MCF 10A (cell line): ENCODE results near the gene INHBA. TPM values are rescaled to one million over a fixed set of nuclear protein-coding genes. Genes with fewer than 3 reads are reported as not detected.

Experiments
- BruUV-seq: library from RNA; stranded (reverse); fragments of 400-500 nt; replicated peaks from 2 replicates; lab custom pipeline; 2021; lab: Mats Ljungman, UMichigan
- CTCF ChIA-PET: fragments of 300-600 bp; sonication (Branson Sonifier 250); formaldehyde crosslinking; extraction: SDS; loops from one replicate; lab custom pipeline; 2021; ENCODE audit warnings: antibody characterized with exemption, inconsistent platforms; lab: Yijun Ruan, JAX
- POLR2A ChIA-PET: fragments of 300-600, 350-650 bp; sonication (Branson Sonifier 250); formaldehyde crosslinking; extraction: SDS; loops from one replicate; lab custom pipeline; 2020; ENCODE audit warnings: antibody characterized with exemption, inconsistent platforms; lab: Yijun Ruan, JAX
- DNase-seq: peaks from one replicate; pipeline ENCODE4 v3.0.0-alpha.2; 2018; ENCODE audit not compliant: unreplicated experiment
- H3K27ac Mint-ChIP-seq: one replicate; pipeline ENCODE4 v1.8.0; 2022; ENCODE audit warnings: mild to moderate bottlenecking, low read depth, mixed read lengths; ENCODE audit not compliant: unreplicated experiment
- H3K27me3 Mint-ChIP-seq: one replicate; pipeline ENCODE4 v1.8.0; 2022; ENCODE audit warnings: mixed read lengths; ENCODE audit not compliant: insufficient read depth, unreplicated experiment
- H3K36me3 Mint-ChIP-seq: one replicate; pipeline ENCODE4 v1.8.0; 2022; ENCODE audit warnings: mild to moderate bottlenecking, moderate library complexity, mixed read lengths; ENCODE audit not compliant: insufficient read depth, unreplicated experiment
- H3K4me1 Mint-ChIP-seq: one replicate; pipeline ENCODE4 v1.8.0; 2022; ENCODE audit warnings: mixed read lengths; ENCODE audit not compliant: insufficient read depth, unreplicated experiment
- H3K4me3 Mint-ChIP-seq: one replicate; pipeline ENCODE4 v1.8.0; 2022; ENCODE audit warnings: mild to moderate bottlenecking, moderate library complexity, mixed read lengths; ENCODE audit not compliant: unreplicated experiment
- H3K9me3 Mint-ChIP-seq: one replicate; pipeline ENCODE4 v1.8.0; 2022; ENCODE audit warnings: mixed read lengths; ENCODE audit not compliant: unreplicated experiment
- CTCF ChIP-seq: fragments of 200-600 bp; IDR thresholded peaks from one replicate; pipeline ENCODE4 v1.8.0; 2022; ENCODE audit warnings: antibody characterized with exemption, mild to moderate bottlenecking; ENCODE audit not compliant: unreplicated experiment
- intact Hi-C: fragments of 100-400 bp; cut with micrococcal nuclease; formaldehyde crosslinking; loops from 2 replicates; pipeline ENCODE4 v1.14.1; 2022
- total RNA-seq: library from RNA; stranded (reverse); gene quantifications from 2 replicates; pipeline ENCODE4 v1.2.3, GENCODE V29; 2022

Gene INHBA
- total RNA-seq, 1 experiment from 2014 or later, result 14.3 TPM

- intact Hi-C loops, result loop anchor here (1.0 to 10.0 kb wide), 7 partner anchors 471 to 861 kb away; no protein-coding TSS in a partner anchor
- TF ChIP-seq CTCF, result no peak
- BruUV-seq, result no TSS peak
These were observed 7.1 kb downstream of the INHBA start for GRCh38 chr7:41695661-41696322.

GRCh38 chr7:41694495-41694894 is 8.4 kb downstream of the INHBA start:
- ChIA-PET POLR2A (interaction anchor here (0.6 to 1.2 kb wide), 2 partner anchors 748 to 1171 kb away, joined by 3 read pairs; no protein-coding TSS in a partner anchor), CTCF (interaction anchor here (0.7 to 3.6 kb wide), 10 partner anchors 10 to 1374 kb away, joined by 3 to 30 read pairs (median 4); no protein-coding TSS in a partner anchor)
- no peak for TF ChIP-seq CTCF
- no peaks in the 10 kb centered on the region for H3K9me3 Mint-ChIP-seq
- H3K4me1 Mint-ChIP-seq, result peaks cover 40% of the 10 kb centered on the region
- no peaks in the 10 kb centered on the region for H3K27me3 Mint-ChIP-seq
- no TSS peak for BruUV-seq
- intact Hi-C loops, result loop anchor here (10.0 kb wide), 1 partner anchor 470 kb away; no protein-coding TSS in a partner anchor
- H3K27ac Mint-ChIP-seq, result peak overlapping the region; percentile 59
- no peak for DNase-seq
- peaks cover 6% of the 10 kb centered on the region for H3K36me3 Mint-ChIP-seq
- H3K4me3 Mint-ChIP-seq, result no peak overlapping the region

More at GRCh38 chr7:41695661-41696322, 7.1 kb downstream of the INHBA start:
- Mint-ChIP-seq H3K27me3 (no peaks in the 10 kb centered on the region), H3K27ac (peak overlapping the region; percentile 59), H3K9me3 (no peaks in the 10 kb centered on the region), H3K4me3 (peak overlapping the region; percentile 76), H3K36me3 (no peaks in the 10 kb centered on the region), H3K4me1 (peaks cover 53% of the 10 kb centered on the region)
- ChIA-PET POLR2A (interaction anchor here (1.0 to 2.1 kb wide), 4 partner anchors 8 to 774 kb away, joined by 4 to 7 read pairs (median 5); no protein-coding TSS in a partner anchor), CTCF (interaction anchor here (0.5 to 3.6 kb wide), 41 partner anchors 9 to 1490 kb away, joined by 3 to 30 read pairs (median 4); no protein-coding TSS in a partner anchor)
- DNase-seq, result no peak

GRCh38 chr7:41693150-41693997 is 9.5 kb downstream of the INHBA start:
- Mint-ChIP-seq H3K4me1 (peaks cover 36% of the 10 kb centered on the region), H3K9me3 (no peaks in the 10 kb centered on the region), H3K36me3 (peaks cover 6% of the 10 kb centered on the region), H3K27me3 (no peaks in the 10 kb centered on the region), H3K27ac (no peak overlapping the region), H3K4me3 (no peak overlapping the region)
- BruUV-seq, result no TSS peak
- peak; percentile 27 for TF ChIP-seq CTCF
- intact Hi-C loops, result loop anchor here (10.0 kb wide), 1 partner anchor 469 kb away; no protein-coding TSS in a partner anchor
- CTCF ChIA-PET, result interaction anchor here (0.6 to 1.9 kb wide), 12 partner anchors 9 to 1461 kb away, joined by 3 to 7 read pairs (median 3); no protein-coding TSS in a partner anchor
- DNase-seq, result peak; percentile 64
- POLR2A ChIA-PET, result interaction anchor here (0.6 to 1.6 kb wide), 2 partner anchors 9 to 798 kb away, joined by 3 to 4 read pairs; partner anchors contain the start of gene INHBA
